NCI-H2196 treated with DMSO at 0.1 percent for 48 hours (cell line): ENCODE results near the gene UCP3.

Experiments used
- DNase-seq: peaks from one replicate; lab custom pipeline; 2025; ENCODE audit not compliant: unreplicated experiment; lab: John Stamatoyannopoulos, UW

The UCP3 gene

DNA sequence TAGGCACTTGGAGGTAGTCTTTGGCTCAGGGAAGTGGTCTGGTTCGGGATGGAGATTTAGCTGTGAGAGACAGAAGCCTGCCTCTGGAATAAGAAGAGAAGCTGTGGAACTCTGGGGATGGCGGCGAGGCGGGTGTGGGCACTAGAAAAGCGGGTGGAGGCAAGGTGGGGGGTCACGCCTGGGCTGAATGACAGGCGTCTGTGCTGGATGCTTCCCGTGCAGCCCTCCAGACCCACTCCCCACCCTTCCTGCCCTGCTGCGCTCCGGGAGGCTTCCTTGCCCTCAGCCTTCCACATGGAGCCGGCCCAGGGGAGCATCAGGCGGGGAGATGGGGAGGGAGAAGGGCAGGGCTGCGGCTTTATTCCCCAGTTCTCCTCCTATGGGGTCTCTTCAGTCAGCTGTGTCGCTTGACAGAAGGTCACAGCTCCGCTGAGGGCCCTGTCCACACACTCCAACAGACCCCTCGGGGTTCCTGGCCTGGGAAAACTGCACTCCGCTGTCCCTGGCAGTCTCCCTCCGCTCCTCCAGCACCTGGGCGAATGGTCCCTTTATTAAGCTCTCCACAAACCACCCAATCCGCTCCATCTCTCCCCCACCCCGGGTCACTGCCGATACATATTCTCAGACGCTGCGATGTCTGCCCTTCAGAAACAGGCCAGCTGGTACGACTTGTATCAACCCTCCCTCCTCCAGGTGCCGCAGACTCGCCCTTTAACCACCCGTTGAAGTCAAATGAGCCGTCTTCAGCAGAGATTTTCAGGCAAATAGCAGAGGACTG, 51.8 kb downstream of the UCP3 start:
- no peak for DNase-seq

DNA sequence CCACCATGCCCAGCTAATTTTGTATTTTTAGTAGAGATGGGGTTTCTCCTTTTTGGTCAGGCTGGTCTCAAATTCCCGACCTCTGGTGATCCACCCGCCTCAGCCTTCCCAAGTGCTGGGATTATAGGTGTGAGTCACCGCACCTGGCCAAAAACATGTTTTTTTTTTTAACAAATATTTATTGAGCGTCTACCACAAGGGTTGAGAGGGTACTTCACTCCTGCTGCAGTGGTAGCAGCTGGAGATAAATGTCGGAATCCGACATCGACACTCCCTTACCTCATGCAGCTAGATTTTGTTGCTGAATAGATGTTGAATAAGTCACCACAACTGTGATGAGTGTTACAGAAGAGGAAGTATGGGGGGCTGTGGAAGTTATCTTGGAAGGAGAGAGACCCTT, 57.1 kb downstream of the UCP3 start:
- peak; percentile 58 for DNase-seq

DNA sequence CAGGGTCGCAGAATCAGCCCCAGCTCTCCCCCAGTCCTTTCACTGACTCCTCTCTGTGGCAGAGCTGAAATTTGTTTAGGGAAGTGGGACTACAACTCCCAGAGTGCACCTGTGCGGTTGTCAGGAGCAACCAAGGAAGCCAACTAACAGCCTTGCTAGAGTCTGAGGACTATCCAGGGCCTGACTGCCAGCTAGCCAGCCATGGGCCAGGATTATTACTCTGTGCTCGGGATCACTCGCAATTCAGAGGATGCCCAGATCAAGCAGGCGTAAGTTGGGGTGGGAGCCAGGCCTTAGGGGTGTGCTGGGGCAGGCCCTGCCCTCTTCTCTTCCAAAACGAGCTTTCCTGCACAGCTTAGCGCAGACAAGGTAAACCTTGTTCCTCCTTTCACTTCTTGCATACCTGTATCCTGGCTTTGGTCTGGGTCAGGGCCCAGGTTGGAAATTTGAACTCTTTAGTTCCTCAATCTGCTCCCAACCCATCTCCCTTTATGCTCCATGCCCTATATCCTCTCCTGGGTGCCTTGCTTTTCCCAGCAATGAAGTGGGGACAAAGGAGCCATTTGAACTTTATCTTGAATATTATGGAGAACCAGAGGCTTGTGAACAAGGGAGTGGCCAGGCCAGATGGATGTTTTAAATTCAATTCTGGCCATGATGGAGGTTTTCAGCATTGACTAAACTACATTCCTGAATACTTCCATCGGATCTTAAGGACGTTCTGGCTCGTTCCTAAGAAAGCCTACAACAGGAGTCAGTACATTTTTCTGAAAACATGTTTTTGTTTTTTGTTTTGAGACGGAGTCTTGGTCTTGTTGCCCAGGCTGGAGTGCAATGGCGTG, 57.8 kb downstream of the UCP3 start, which contains the start of gene DNAJB13:
DNAJB13 (plus strand) TSS at position 158 of the 842 bp plus-strand sequence; CDS start at position 202, 44 bp downstream.
- DNase-seq = peak; percentile 62
